Hepatocyte (in vitro differentiated cells): Measurements from ENCODE around the gene CYFIP1.

Experiments
- CTCF ChIP-seq: fragments of 200-600 bp; sonication (generic); IDR thresholded peaks from 2 replicates; pipeline ENCODE4 v1.5.1; 2016; ENCODE audit warnings: antibody characterized with exemption, mild to moderate bottlenecking; ENCODE audit not compliant: poor library complexity
- EZH2 ChIP-seq: fragments of 200-600 bp; sonication (generic); IDR thresholded peaks from 2 replicates; pipeline ENCODE4 v1.6.1; 2016; ENCODE audit warnings: antibody characterized with exemption, mild to moderate bottlenecking, borderline replicate concordance
- EZH2phosphoT487 ChIP-seq: fragments of 200-600 bp; sonication (generic); IDR thresholded peaks from one replicate; pipeline ENCODE4 v1.6.1; 2018; ENCODE audit warnings: antibody characterized with exemption, mild to moderate bottlenecking, low read depth, moderate library complexity; ENCODE audit not compliant: unreplicated experiment, severe bottlenecking

- TF ChIP-seq CTCF (no peak), EZH2 (no peak), EZH2phosphoT487 (no peak)
Observed at GRCh38 chr15:23026218-23026617, 46.0 kb upstream of the CYFIP1 start.
